Bronchial epithelial cell (primary cell): Measurements from ENCODE around the gene EFCAB8. TPM values are rescaled to one million over a fixed set of nuclear protein-coding genes. Genes with fewer than 3 reads are reported as not detected.

Experiments
- DNase-seq: peaks from one replicate; pipeline ENCODE4 v3.0.0-alpha.2; 2010; ENCODE audit warnings: low read depth
- FAIRE-seq: peaks from 2 replicates; lab custom pipeline; 2011; peaks lifted over from hg19 to GRCh38; lab: Jason Lieb, UNC
- H3K27me3 ChIP-seq: 2 replicates; pipeline ENCODE4 v1.5.1; 2011; ENCODE audit warnings: low read length; ENCODE audit not compliant: control insufficient read depth, insufficient read depth
- H3K36me3 ChIP-seq: 2 replicates; pipeline ENCODE4 v1.5.1; 2011; ENCODE audit warnings: low read length; ENCODE audit not compliant: control insufficient read depth, insufficient read depth
- H3K4me3 ChIP-seq: 2 replicates; pipeline ENCODE4 v1.5.1; 2011; ENCODE audit warnings: mild to moderate bottlenecking, low read depth, low read length, control low read depth
- CTCF ChIP-seq: IDR thresholded peaks from 2 replicates; pipeline ENCODE4 v1.5.1; 2011; ENCODE audit warnings: mild to moderate bottlenecking, moderate library complexity, low read length, control low read depth, inconsistent platforms; ENCODE audit not compliant: insufficient read depth, severe bottlenecking
- total RNA-seq: library from RNA; depleted of rRNA; stranded (reverse); fragments of >200 nt; gene quantifications from 2 replicates; pipeline ENCODE4 v1.2.1, GENCODE V29; 2014

Gene EFCAB8
- total RNA-seq, 1 donor from 2014 or later = under 0.01 TPM

GRCh38 chr20:32920530-32921298, 62.0 kb downstream of the EFCAB8 start:
- Histone ChIP-seq H3K27me3 (no peaks in the 10 kb centered on the region), H3K4me3 (no peak overlapping the region), H3K36me3 (no peaks in the 10 kb centered on the region)
- peak; percentile 28 for FAIRE-seq
- DNase-seq = no peak
- no peak for TF ChIP-seq CTCF

- FAIRE-seq (no peak), DNase-seq (no peak)
- no peak for TF ChIP-seq CTCF
- Histone ChIP-seq H3K36me3 (no peaks in the 10 kb centered on the region), H3K4me3 (no peak overlapping the region), H3K27me3 (no peaks in the 10 kb centered on the region)
Measured at GRCh38 chr20:32922466-32922865, 63.7 kb downstream of the EFCAB8 start.

GRCh38 chr20:32924781-32925180, 66.1 kb downstream of the EFCAB8 start:
- TF ChIP-seq CTCF = no peak
- H3K27me3 ChIP-seq = no peaks in the 10 kb centered on the region
- H3K4me3 ChIP-seq = no peak overlapping the region
- H3K36me3 ChIP-seq = no peaks in the 10 kb centered on the region
- DNase-seq (no peak), FAIRE-seq (no peak)

DNA sequence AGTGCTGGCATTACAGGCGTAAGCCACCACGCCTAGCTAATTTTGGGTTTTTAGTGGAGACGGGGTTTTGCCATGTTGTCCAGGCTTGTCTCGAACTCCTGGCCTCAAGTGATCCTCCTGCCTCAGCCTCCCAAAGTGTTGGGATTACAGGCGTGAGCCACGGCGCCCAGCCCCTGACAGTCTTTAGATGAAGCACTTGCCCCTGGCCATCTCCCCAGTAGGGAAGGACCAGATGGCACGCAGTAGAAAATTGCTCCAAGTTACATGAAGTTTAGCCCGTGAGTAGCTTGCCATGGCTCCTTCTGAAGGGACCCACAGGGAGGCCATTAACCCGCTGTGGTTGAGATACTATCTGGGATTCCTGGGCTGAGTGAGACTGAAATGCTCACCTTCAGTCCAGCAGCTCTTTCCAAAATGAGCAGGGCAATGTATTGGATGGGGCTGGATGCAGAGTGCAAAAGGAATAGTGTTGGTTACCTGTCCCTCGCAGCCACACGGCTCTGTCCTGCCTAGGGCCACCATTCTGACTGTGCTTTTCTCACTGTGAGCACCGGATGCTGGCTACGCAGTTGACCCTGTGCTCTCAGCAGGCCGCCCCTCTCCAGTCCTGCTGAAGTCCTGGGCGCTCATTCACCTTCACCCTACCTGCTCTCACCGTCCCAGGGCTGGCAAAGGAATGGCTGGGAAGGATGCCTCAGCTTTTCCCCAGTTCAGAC, 66.9 kb downstream of the EFCAB8 start:
- FAIRE-seq (no peak), DNase-seq (no peak)
- H3K4me3 ChIP-seq = no peak overlapping the region
- TF ChIP-seq CTCF = no peak
- no peaks in the 10 kb centered on the region for H3K36me3 ChIP-seq
- no peaks in the 10 kb centered on the region for H3K27me3 ChIP-seq

GRCh38 chr20:32929162-32929561, 70.4 kb downstream of the EFCAB8 start:
- FAIRE-seq (no peak), DNase-seq (no peak)
- no peak overlapping the region for H3K4me3 ChIP-seq
- H3K27me3 ChIP-seq = no peaks in the 10 kb centered on the region
- TF ChIP-seq CTCF = no peak
- no peaks in the 10 kb centered on the region for H3K36me3 ChIP-seq
